ENCODE results near the gene TENM4.

TENM4 gene

GRCh38 chr11:79285756-79286155, 155.1 kb downstream of the TENM4 start:
- in situ Hi-C loops (cut with HindIII; ENCODE audit: low pct_ligation_motif_present, low pct_unique_long_range_greater_than_20kb, low sequenced_read_pairs), result no loop called here
- DNase-seq, result no peak

GRCh38 chr11:79276736-79277325, 164.0 kb downstream of the TENM4 start:
- DNase-seq, result no peak
- in situ Hi-C loops (cut with HindIII; ENCODE audit: low pct_ligation_motif_present, low pct_unique_long_range_greater_than_20kb, low sequenced_read_pairs), result no loop called here

- in situ Hi-C loops (cut with HindIII; ENCODE audit: low pct_ligation_motif_present, low pct_unique_long_range_greater_than_20kb, low sequenced_read_pairs), result no loop called here
- DNase-seq, result no peak
These were observed 166.0 kb downstream of the TENM4 start for GRCh38 chr11:79274636-79275331.

GRCh38 chr11:79273781-79274180, 167.0 kb downstream of the TENM4 start:
- DNase-seq, result no peak
- in situ Hi-C loops (cut with HindIII; ENCODE audit: low pct_ligation_motif_present, low pct_unique_long_range_greater_than_20kb, low sequenced_read_pairs), result no loop called here

- in situ Hi-C loops (cut with HindIII; ENCODE audit: low pct_ligation_motif_present, low pct_unique_long_range_greater_than_20kb, low sequenced_read_pairs), result no loop called here
- no peak for DNase-seq
These were observed 171.1 kb downstream of the TENM4 start for GRCh38 chr11:79269611-79270307.

- no peak for DNase-seq
- in situ Hi-C loops (cut with HindIII; ENCODE audit: low pct_ligation_motif_present, low pct_unique_long_range_greater_than_20kb, low sequenced_read_pairs), result no loop called here
These were observed 174.4 kb downstream of the TENM4 start for GRCh38 chr11:79266396-79266795.

- in situ Hi-C loops (cut with HindIII; ENCODE audit: low pct_ligation_motif_present, low pct_unique_long_range_greater_than_20kb, low sequenced_read_pairs), result no loop called here
- DNase-seq, result no peak
These were observed 175.0 kb downstream of the TENM4 start for GRCh38 chr11:79265756-79266322.

GRCh38 chr11:79264284-79264683, 176.5 kb downstream of the TENM4 start:
- in situ Hi-C loops (cut with HindIII; ENCODE audit: low pct_ligation_motif_present, low pct_unique_long_range_greater_than_20kb, low sequenced_read_pairs), result no loop called here
- DNase-seq, result no peak

- in situ Hi-C loops (cut with HindIII; ENCODE audit: low pct_ligation_motif_present, low pct_unique_long_range_greater_than_20kb, low sequenced_read_pairs), result no loop called here
- DNase-seq, result no peak
These were observed 177.8 kb downstream of the TENM4 start for GRCh38 chr11:79263001-79263400.

- DNase-seq, result no peak
- in situ Hi-C loops (cut with HindIII; ENCODE audit: low pct_ligation_motif_present, low pct_unique_long_range_greater_than_20kb, low sequenced_read_pairs), result no loop called here
These were observed 178.6 kb downstream of the TENM4 start for GRCh38 chr11:79262221-79262620.

GRCh38 chr11:79261684-79262083, 179.1 kb downstream of the TENM4 start:
- DNase-seq, result no peak
- in situ Hi-C loops (cut with HindIII; ENCODE audit: low pct_ligation_motif_present, low pct_unique_long_range_greater_than_20kb, low sequenced_read_pairs), result no loop called here

- peak; percentile 52 for DNase-seq
- in situ Hi-C loops (cut with HindIII; ENCODE audit: low pct_ligation_motif_present, low pct_unique_long_range_greater_than_20kb, low sequenced_read_pairs), result no loop called here
These were observed 181.0 kb downstream of the TENM4 start for GRCh38 chr11:79259800-79260199.

- DNase-seq, result no peak
- in situ Hi-C loops (cut with HindIII; ENCODE audit: low pct_ligation_motif_present, low pct_unique_long_range_greater_than_20kb, low sequenced_read_pairs), result no loop called here
These were observed 182.3 kb downstream of the TENM4 start for GRCh38 chr11:79258576-79258975.

- in situ Hi-C loops (cut with HindIII; ENCODE audit: low pct_ligation_motif_present, low pct_unique_long_range_greater_than_20kb, low sequenced_read_pairs), result no loop called here
- no peak for DNase-seq
These were observed 184.9 kb downstream of the TENM4 start for GRCh38 chr11:79255965-79256364.

- in situ Hi-C loops (cut with HindIII; ENCODE audit: low pct_ligation_motif_present, low pct_unique_long_range_greater_than_20kb, low sequenced_read_pairs), result no loop called here
- no peak for DNase-seq
These were observed 187.6 kb downstream of the TENM4 start for GRCh38 chr11:79253280-79253679.

- DNase-seq, result no peak
- in situ Hi-C loops (cut with HindIII; ENCODE audit: low pct_ligation_motif_present, low pct_unique_long_range_greater_than_20kb, low sequenced_read_pairs), result no loop called here
These were observed 191.4 kb downstream of the TENM4 start for GRCh38 chr11:79249295-79249993.

- in situ Hi-C loops (cut with HindIII; ENCODE audit: low pct_ligation_motif_present, low pct_unique_long_range_greater_than_20kb, low sequenced_read_pairs), result no loop called here
- no peak for DNase-seq
These were observed 196.0 kb downstream of the TENM4 start for GRCh38 chr11:79244798-79245197.

- in situ Hi-C loops (cut with HindIII; ENCODE audit: low pct_ligation_motif_present, low pct_unique_long_range_greater_than_20kb, low sequenced_read_pairs), result no loop called here
- DNase-seq, result no peak
These were observed 196.5 kb downstream of the TENM4 start for GRCh38 chr11:79244241-79244772.

All from ACHN (cell line).